GM18858 (cell line): Measurements from ENCODE around the gene C1QL2.

Experiments
- ATAC-seq: cut with Tn5 transposase; IDR thresholded peaks from one replicate; pipeline ENCODE4 v1.9.1; 2021; ENCODE audit not compliant: unreplicated experiment

C1QL2 gene

DNA sequence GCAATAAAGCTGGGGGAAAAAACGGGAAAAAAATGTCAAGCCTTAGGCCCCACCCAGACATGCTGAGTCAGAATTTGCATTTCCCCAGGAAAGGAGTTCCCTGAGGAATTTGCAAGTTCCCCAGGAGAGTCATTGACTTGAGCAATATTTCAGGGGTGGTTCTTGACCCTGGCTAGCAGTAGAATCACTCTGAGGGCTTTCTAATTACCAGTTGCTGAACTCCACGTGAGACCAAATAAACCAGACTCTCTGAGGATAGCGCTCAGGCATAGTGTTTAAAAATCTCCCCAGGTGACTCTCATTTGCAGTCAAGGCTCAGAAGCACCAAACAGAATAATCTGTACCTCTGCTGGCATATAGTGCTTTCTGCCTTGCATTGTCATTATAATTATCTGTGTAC lies 48.7 kb downstream of the C1QL2 start:
- ATAC-seq: no peak

GRCh38 chr2:119108186-119108585 lies 50.4 kb downstream of the C1QL2 start:
- no peak for ATAC-seq

DNA sequence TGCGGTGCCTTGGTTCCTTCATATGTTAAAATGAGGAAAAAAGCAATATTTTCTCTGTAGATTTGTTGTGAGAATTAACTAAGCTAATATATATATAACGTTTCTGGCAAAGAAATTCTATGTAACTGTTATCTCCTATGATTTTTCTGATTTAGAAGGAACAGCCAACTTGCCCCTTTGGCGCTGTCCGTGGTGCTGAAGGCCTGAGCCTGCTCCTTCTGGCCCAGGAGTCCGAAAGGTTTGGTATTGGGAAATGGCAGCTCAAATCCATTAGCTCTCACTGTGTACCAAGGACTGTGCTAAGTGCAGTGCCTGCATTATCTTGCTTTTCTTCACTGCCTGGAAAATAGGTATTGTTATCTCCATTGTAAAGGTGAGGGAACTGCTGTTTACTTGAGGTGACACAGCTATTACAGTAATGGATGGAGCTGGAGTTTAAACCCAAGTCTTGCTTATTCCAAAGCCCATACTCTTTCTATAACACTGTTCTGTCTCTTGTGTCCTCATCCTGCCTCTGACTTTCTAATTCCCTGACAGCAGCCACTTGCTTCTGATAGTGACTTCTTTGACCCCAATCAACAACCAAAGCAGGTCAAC lies 52.2 kb downstream of the C1QL2 start:
- ATAC-seq: no peak
